UCSD-AML1 (cell line): ENCODE measurements around the gene CYP4X1.
"Not testable (repeated sequence)": the region's sequence is repeated elsewhere in the genome, so short reads cannot be mapped to it uniquely, and the experiment has no call there.

ENCODE experiments used
- DNase-seq: peaks from one replicate; lab custom pipeline; 2025; ENCODE audit not compliant: unreplicated experiment; lab: John Stamatoyannopoulos, UW

The CYP4X1 gene

GRCh38 chr1:47069080-47069479 lies 45.6 kb downstream of the CYP4X1 start:
- DNase-seq = not testable (repeated sequence)

GRCh38 chr1:47069509-47069908 lies 46.0 kb downstream of the CYP4X1 start:
- not testable (repeated sequence) for DNase-seq

GRCh38 chr1:47089356-47089755 lies 65.9 kb downstream of the CYP4X1 start:
- DNase-seq = not testable (repeated sequence)

- DNase-seq = not testable (repeated sequence)
Observed at GRCh38 chr1:47091476-47091875, 68.0 kb downstream of the CYP4X1 start.
